Loucy (cell line): ENCODE results near the gene MAFB.

Source experiments
- H2AFZ ChIP-seq: fragments of 200-600 bp; sonication (generic); 2 replicates; pipeline ENCODE4 v1.6.0; 2016; ENCODE audit warnings: antibody characterized with exemption, mild to moderate bottlenecking, low read length, moderate library complexity
- H3F3A ChIP-seq: fragments of 200-600 bp; 2 replicates; pipeline ENCODE4 v1.6.0; 2016; ENCODE audit warnings: antibody characterized with exemption, low read depth, mild to moderate bottlenecking
- H3K27me3 ChIP-seq: fragments of 200-600 bp; sonication (generic); 2 replicates; pipeline ENCODE4 v1.6.1; 2014; ENCODE audit warnings: low read length, mild to moderate bottlenecking; ENCODE audit not compliant: insufficient read depth, poor library complexity, severe bottlenecking
- H3K36me3 ChIP-seq: fragments of 200-600 bp; sonication (generic); 2 replicates; pipeline ENCODE4 v1.6.1; 2016; ENCODE audit warnings: low read length; ENCODE audit not compliant: insufficient read depth
- H3K4me1 ChIP-seq: fragments of 200-600 bp; sonication (generic); 2 replicates; pipeline ENCODE4 v1.5.1; 2014; ENCODE audit warnings: low read length, mild to moderate bottlenecking; ENCODE audit not compliant: insufficient read depth, poor library complexity, severe bottlenecking
- H3K4me2 ChIP-seq: fragments of 200-600 bp; sonication (generic); 2 replicates; pipeline ENCODE4 v1.6.0; 2014; ENCODE audit warnings: antibody characterized with exemption, low read length, low read depth, mild to moderate bottlenecking; ENCODE audit not compliant: poor library complexity, severe bottlenecking
- H3K4me3 ChIP-seq: fragments of 200-600 bp; sonication (generic); 2 replicates; pipeline ENCODE4 v1.5.1; 2014; ENCODE audit warnings: low read length, mild to moderate bottlenecking, mixed read lengths; ENCODE audit not compliant: poor library complexity, severe bottlenecking
- H3K79me2 ChIP-seq: fragments of 200-600 bp; sonication (generic); 2 replicates; pipeline ENCODE4 v1.6.1; 2014; ENCODE audit warnings: low read length; ENCODE audit not compliant: insufficient read depth
- H3K9ac ChIP-seq: fragments of 200-600 bp; sonication (generic); 2 replicates; pipeline ENCODE4 v1.6.0; 2014; ENCODE audit warnings: mild to moderate bottlenecking, low read depth, low read length, moderate library complexity; ENCODE audit not compliant: poor library complexity, severe bottlenecking
- H3K9me2 ChIP-seq: fragments of 200-600 bp; sonication (generic); replicated peaks from 2 replicates; pipeline ENCODE4 v1.6.1; 2016; ENCODE audit warnings: low read depth, low read length, mixed read lengths
- H3K9me3 ChIP-seq: fragments of 200-600 bp; sonication (generic); 2 replicates; pipeline ENCODE4 v1.6.1; 2014; ENCODE audit warnings: mild to moderate bottlenecking, antibody characterized with exemption, low read length, low read depth; ENCODE audit not compliant: insufficient read depth
- H4K20me1 ChIP-seq: fragments of 200-600 bp; sonication (generic); 2 replicates; pipeline ENCODE4 v1.6.0; 2014; ENCODE audit warnings: antibody characterized with exemption, low read length, mild to moderate bottlenecking; ENCODE audit not compliant: insufficient read depth, poor library complexity, severe bottlenecking
- CTCF ChIP-seq: fragments of 200-600 bp; sonication (generic); conservative IDR thresholded peaks from 2 replicates; pipeline ENCODE4 v1.5.1; 2014; ENCODE audit warnings: mild to moderate bottlenecking, antibody characterized with exemption, low read length
- EZH2phosphoT487 ChIP-seq: fragments of 200-600 bp; IDR thresholded peaks from 2 replicates; pipeline ENCODE4 v1.6.1; 2018; ENCODE audit warnings: antibody characterized with exemption, mild to moderate bottlenecking, moderate library complexity, borderline replicate concordance

MAFB gene

GRCh38 chr20:40697541-40697940 is 8.5 kb upstream of the MAFB start:
- Histone ChIP-seq H3K4me2 (no peak overlapping the region), H3K9me2 (no peaks in the 10 kb centered on the region), H3K9me3 (no peaks in the 10 kb centered on the region), H4K20me1 (no peaks in the 10 kb centered on the region), H2AFZ (no peak overlapping the region), H3K9ac (no peak overlapping the region), H3K27me3 (no peaks in the 10 kb centered on the region), H3K36me3 (no peaks in the 10 kb centered on the region), H3K79me2 (no peaks in the 10 kb centered on the region), H3F3A (no peaks in the 10 kb centered on the region), H3K4me1 (no peaks in the 10 kb centered on the region), H3K4me3 (no peak overlapping the region)
- TF ChIP-seq CTCF (no peak), EZH2phosphoT487 (no peak)

- no peak for TF ChIP-seq CTCF
- no peak for TF ChIP-seq EZH2phosphoT487
- Histone ChIP-seq H3K4me1 (no peaks in the 10 kb centered on the region), H2AFZ (no peak overlapping the region), H3K27me3 (no peaks in the 10 kb centered on the region), H3K36me3 (no peaks in the 10 kb centered on the region), H3F3A (no peaks in the 10 kb centered on the region), H3K4me3 (no peak overlapping the region), H4K20me1 (no peaks in the 10 kb centered on the region), H3K9ac (no peak overlapping the region), H3K79me2 (no peaks in the 10 kb centered on the region), H3K4me2 (no peak overlapping the region), H3K9me3 (no peaks in the 10 kb centered on the region), H3K9me2 (no peaks in the 10 kb centered on the region)
Measured at GRCh38 chr20:40695214-40695613, 6.2 kb upstream of the MAFB start.

GRCh38 chr20:40694246-40694645 is 5.2 kb upstream of the MAFB start:
- H3K36me3 ChIP-seq: no peaks in the 10 kb centered on the region
- no peak for TF ChIP-seq EZH2phosphoT487
- no peak for TF ChIP-seq CTCF
- no peaks in the 10 kb centered on the region for H3K9me3 ChIP-seq
- no peaks in the 10 kb centered on the region for H3K4me1 ChIP-seq
- H4K20me1 ChIP-seq: no peaks in the 10 kb centered on the region
- H3F3A ChIP-seq: no peaks in the 10 kb centered on the region
- H3K9me2 ChIP-seq: no peaks in the 10 kb centered on the region
- H3K4me2 ChIP-seq: no peak overlapping the region
- no peaks in the 10 kb centered on the region for H3K79me2 ChIP-seq
- no peaks in the 10 kb centered on the region for H3K27me3 ChIP-seq
- H2AFZ ChIP-seq: no peak overlapping the region
- no peak overlapping the region for H3K4me3 ChIP-seq
- no peak overlapping the region for H3K9ac ChIP-seq
